ENCODE results near the gene CREBL2. TPM values are rescaled to one million over a fixed set of nuclear protein-coding genes. Genes with fewer than 3 reads are reported as not detected.

Gene CREBL2
- total and polyA plus RNA-seq, 2 donors (not counting 1 experiment from before 2014, with no cell fraction given): 6.5 to 22.1 TPM

GRCh38 chr12:12668005-12668404 is 56.3 kb downstream of the CREBL2 start:
- POLR2A ChIA-PET: no interaction called here
- no CpG with 5 or more reads among the region's 1 CpG for WGBS (ENCODE audit: insufficient coverage)
- TF ChIP-seq CTCF (IDR thresholded peaks at IDR 0.05) (no peak), EZH2 (IDR thresholded peaks at IDR 0.05; ENCODE audit: borderline replicate concordance, insufficient read depth, low read depth, low read length, poor library complexity, severe bottlenecking) (no peak)

DNA sequence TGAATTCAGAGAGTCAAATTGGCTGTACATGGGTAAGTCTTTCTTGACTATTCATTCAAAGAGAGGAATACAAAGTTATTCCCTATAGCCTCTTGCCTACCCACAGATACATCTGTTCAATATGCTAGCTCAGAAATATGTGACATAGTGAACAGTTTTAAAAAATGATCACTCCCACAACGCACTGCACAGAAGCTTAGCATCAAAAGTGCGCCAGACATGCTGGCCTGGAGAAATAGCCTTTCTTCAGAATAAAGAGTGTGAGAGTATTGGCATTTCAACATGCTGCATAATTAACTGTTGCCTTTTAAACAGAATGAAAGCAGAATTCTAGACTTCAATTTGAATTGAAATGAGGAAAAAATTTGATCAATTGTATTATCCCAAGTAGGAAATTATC is 57.3 kb downstream of the CREBL2 start:
- ATAC-seq (ENCODE audit: low read depth) (no peak), DNase-seq (no peak)
- TF ChIP-seq CTCF (IDR thresholded peaks at IDR 0.05) (no peak), EZH2 (IDR thresholded peaks at IDR 0.05; ENCODE audit: borderline replicate concordance, insufficient read depth, low read depth, low read length, poor library complexity, severe bottlenecking) (no peak)
- no peak overlapping the region for H3K4me2 ChIP-seq (replicated peaks; ENCODE audit: low read depth, low read length, poor library complexity, severe bottlenecking)
- H3K27me3 Mint-ChIP-seq: no peaks in the 10 kb centered on the region
- H3K9ac ChIP-seq (ENCODE audit: low read length): no peak overlapping the region
- intact Hi-C loops (cut with micrococcal nuclease): no loop called here
- H3K4me1 ChIP-seq (ENCODE audit: control insufficient read depth in 2 of 2, insufficient read depth in 2 of 2, low read length in 2 of 2): no peaks in the 10 kb centered on the region
- H3K36me3 ChIP-seq (replicated peaks in 1 of 2; ENCODE audit: control extremely low read depth in 1 of 2, control insufficient read depth in 1 of 2, extremely low read depth in 1 of 2, insufficient read depth in 2 of 2, low read length in 1 of 2): no peaks in the 10 kb centered on the region
- H2AFZ ChIP-seq (ENCODE audit: insufficient read depth, low read depth, low read length, poor library complexity, severe bottlenecking): no peak overlapping the region
- ChIA-PET POLR2A (no interaction called here), CTCF (interaction anchor here (1.1 kb wide), 1 partner anchor 13 kb away, joined by 3 read pairs; no protein-coding TSS in a partner anchor)
- no peak overlapping the region for H3K27ac Mint-ChIP-seq
- H4K20me1 ChIP-seq (ENCODE audit: control insufficient read depth, insufficient read depth, low read length, poor library complexity, severe bottlenecking): no peaks in the 10 kb centered on the region
- H3K79me2 ChIP-seq (ENCODE audit: control insufficient read depth, insufficient read depth, low read length): no peaks in the 10 kb centered on the region
- H3K4me3 Mint-ChIP-seq: no peak overlapping the region
- no peaks in the 10 kb centered on the region for H3K27me3 ChIP-seq (replicated peaks in 1 of 4; ENCODE audit: control extremely low read depth in 1 of 4, control insufficient read depth in 3 of 4, insufficient read depth in 4 of 4, low read length in 3 of 4)
- no peak overlapping the region for H3K27ac ChIP-seq (ENCODE audit: low read length in 2 of 2)
- H3K4me3 ChIP-seq (ENCODE audit: control extremely low read depth in 1 of 5, extremely low read depth in 1 of 5, insufficient read depth in 1 of 5, low read depth in 2 of 5, low read length in 4 of 5): no peak overlapping the region
- no CpG with 5 or more reads among the region's 2 CpGs for WGBS (ENCODE audit: insufficient coverage)
- H3K9me3 Mint-ChIP-seq (ENCODE audit: insufficient read depth): no peaks in the 10 kb centered on the region
- no peaks in the 10 kb centered on the region for H3K4me1 Mint-ChIP-seq
- H3K9me3 ChIP-seq (ENCODE audit: control extremely low read depth in 1 of 3, control insufficient read depth in 2 of 3, insufficient read depth in 1 of 3, low read length in 2 of 3): no peaks in the 10 kb centered on the region

More at GRCh38 chr12:12668005-12668404, 56.3 kb downstream of the CREBL2 start:
- Mint-ChIP-seq H3K4me1 (no peaks in the 10 kb centered on the region), H3K9me3 (ENCODE audit: insufficient read depth) (no peaks in the 10 kb centered on the region), H3K27me3 (no peaks in the 10 kb centered on the region), H3K27ac (no peak overlapping the region), H3K4me3 (no peak overlapping the region)
- Histone ChIP-seq H4K20me1 (ENCODE audit: control insufficient read depth, insufficient read depth, low read length, poor library complexity, severe bottlenecking) (no peaks in the 10 kb centered on the region), H3K4me2 (replicated peaks; ENCODE audit: low read depth, low read length, poor library complexity, severe bottlenecking) (no peak overlapping the region), H3K27me3 (replicated peaks in 1 of 4; ENCODE audit: control extremely low read depth in 1 of 4, control insufficient read depth in 3 of 4, insufficient read depth in 4 of 4, low read length in 3 of 4) (no peaks in the 10 kb centered on the region), H3K27ac (ENCODE audit: low read length in 2 of 2) (no peak overlapping the region), H3K4me1 (ENCODE audit: control insufficient read depth in 2 of 2, insufficient read depth in 2 of 2, low read length in 2 of 2) (no peaks in the 10 kb centered on the region), H2AFZ (ENCODE audit: insufficient read depth, low read depth, low read length, poor library complexity, severe bottlenecking) (no peak overlapping the region), H3K36me3 (replicated peaks in 1 of 2; ENCODE audit: control extremely low read depth in 1 of 2, control insufficient read depth in 1 of 2, extremely low read depth in 1 of 2, insufficient read depth in 2 of 2, low read length in 1 of 2) (no peaks in the 10 kb centered on the region), H3K4me3 (ENCODE audit: control extremely low read depth in 1 of 5, extremely low read depth in 1 of 5, insufficient read depth in 1 of 5, low read depth in 2 of 5, low read length in 4 of 5) (no peak overlapping the region), H3K9me3 (ENCODE audit: control extremely low read depth in 1 of 3, control insufficient read depth in 2 of 3, insufficient read depth in 1 of 3, low read length in 2 of 3) (no peaks in the 10 kb centered on the region), H3K9ac (ENCODE audit: low read length) (no peak overlapping the region), H3K79me2 (ENCODE audit: control insufficient read depth, insufficient read depth, low read length) (no peaks in the 10 kb centered on the region)
- DNase-seq: no peak
- CTCF ChIA-PET: interaction anchor here (0.7 to 1.3 kb wide), 4 partner anchors 12 to 69 kb away, joined by 3 to 4 read pairs (median 4); no protein-coding TSS in a partner anchor
- ATAC-seq (ENCODE audit: low read depth): no peak
- intact Hi-C loops (cut with micrococcal nuclease): no loop called here
